Kidney glomerular epithelial cell (primary cell): ENCODE data around the gene RPP14.
A peak's percentile ranks its signal among the peaks of the same experiment; 100 is the strongest.
"Not testable (repeated sequence)": the region's sequence is repeated elsewhere in the genome, so short reads cannot be mapped to it uniquely, and the experiment has no call there.

Experiments
- DNase-seq: peaks from one replicate; lab custom pipeline; 2025; lab: John Stamatoyannopoulos, UW

Gene RPP14

DNA sequence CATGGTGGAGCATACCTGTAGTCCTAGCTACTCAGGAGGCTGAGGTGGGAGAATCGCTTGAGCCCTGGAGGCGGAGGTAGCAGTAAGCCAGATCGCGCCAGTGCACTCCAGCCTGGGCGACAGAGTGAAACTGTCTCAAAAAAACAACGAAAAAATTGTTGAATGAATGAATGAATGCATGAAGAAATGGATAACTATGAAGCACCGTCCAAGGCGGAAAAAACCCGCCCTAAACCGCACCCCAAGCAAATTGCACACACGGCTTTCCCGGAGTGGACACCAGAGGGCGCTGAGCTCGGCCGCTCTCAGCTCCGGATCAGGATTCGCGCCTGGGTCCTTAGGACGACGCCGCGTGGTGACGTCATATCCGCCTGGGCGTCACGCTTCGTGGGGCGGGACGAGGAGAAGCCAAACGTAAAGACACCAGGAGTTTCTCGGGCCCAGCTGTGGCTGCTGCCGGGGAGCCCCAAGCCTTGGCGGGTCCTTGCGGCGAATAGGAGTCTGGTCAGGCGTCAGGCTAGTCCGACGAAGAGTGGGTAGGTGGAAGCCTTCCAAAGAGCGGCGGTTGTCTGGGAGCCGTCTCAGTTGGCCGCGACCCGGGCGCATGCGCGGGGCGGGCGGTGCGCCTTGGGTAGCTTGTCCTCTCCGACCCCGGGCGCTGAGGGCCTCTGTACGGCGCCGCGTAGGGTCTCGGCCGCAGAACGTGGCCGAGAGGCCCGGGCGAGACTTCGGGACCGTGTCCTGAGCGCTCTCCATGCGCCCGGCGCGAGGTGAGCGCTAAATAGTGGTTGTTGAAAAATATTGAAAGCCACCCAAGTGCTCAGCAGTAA, at the start of gene RPP14, which contains the start of gene HTD2:
TSS of gene RPP14 (plus strand) at position 364 of the 830 bp plus-strand sequence. CDS start 4,085 bp downstream, outside the sequence.
TSS of gene HTD2 (plus strand) at position 639 of the 830 bp plus-strand sequence. CDS start 11,094 bp downstream, outside the sequence.
- peak; percentile 91 for DNase-seq

DNA sequence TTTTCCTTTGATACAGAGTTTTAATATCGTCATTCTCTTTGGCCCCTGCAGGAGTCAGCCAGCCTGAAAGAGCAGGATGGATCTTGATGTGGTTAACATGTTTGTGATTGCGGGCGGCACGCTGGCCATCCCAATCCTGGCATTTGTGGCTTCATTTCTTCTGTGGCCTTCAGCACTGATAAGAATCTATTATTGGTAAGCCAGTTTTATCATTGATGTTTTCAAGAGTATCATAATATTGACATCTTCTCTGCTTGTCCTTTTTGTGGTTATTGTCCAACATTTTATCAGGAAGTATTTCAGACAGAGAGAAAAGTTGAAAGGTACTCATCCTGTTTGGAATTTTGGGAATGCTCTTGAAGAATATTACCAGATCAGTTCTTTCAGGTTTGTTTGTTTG, 49.5 kb upstream of the RPP14 start:
- DNase-seq, result no peak

DNA sequence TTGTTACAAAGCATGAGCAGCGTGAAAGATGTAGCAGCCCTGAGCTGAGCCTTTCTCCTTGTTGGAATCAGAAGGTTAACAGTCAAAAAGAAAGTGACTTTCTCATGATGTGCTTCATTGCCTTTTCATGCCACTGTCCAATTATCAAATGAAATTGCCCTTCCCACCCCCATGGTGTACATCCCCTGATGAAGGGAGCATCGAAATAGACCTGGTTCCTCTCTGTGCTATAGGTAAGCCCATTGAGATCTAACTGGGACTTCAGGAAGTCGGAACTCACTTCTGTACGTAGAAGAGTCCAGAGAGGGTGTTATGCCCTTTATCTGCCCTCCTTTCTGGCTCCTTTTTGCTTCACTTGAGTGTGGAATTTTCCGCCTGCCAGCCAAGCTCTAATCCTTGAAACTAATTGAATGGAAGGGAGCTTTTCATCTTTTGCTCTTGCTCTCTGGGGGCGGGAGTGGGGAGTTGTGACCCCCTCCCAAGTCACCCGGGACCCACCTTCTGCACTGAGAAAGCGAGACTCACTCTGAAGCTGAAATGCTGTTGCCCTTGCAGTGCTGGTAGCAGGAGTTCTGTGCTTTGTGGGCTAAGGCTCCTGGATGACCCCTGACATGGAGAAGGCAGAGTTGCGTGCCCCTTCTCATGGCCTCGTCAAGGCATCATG, 47.5 kb upstream of the RPP14 start:
- DNase-seq, result no peak

DNA sequence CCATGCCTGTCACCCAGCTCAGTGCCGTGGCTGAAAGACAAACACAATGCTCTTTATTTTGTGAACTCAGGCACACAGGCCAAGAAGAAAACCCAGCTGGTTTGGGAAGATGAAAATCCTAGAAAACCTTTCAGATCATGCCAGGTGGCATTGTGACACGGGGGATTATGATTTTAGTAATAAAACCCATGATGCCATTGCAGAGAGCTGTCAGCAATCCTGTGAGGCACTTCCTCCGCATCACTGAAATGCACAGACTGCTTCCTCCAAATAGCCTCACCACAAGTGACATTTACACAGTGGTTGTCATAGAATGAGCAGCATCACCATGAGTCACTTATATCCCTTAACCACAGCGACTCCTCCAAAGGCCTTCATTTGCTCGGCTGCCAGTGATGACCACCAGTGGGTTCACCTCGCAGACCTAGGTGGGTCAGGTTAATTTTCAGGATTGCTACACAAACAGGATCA, 45.7 kb upstream of the RPP14 start:
- DNase-seq, result peak; percentile 51

DNA sequence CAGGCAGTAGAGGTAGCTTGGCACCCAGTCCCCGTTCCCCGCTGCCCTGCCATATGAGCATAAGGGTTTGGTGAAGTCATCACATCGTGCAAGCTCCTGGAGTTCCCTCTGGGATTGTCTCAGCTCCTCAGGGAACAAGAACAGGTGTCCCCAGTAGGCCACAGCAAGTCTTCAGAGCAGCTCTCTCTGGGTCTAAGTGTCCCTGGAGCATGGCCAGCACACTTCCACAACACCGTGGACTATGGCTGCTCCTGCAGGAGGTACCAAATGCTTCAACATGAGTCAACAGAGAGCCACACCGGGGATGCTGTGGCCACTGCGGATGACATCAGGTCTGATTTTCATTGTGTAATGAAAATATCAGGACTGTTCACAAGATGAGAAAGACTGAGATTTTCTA, 45.3 kb upstream of the RPP14 start:
- DNase-seq, result no peak

DNA sequence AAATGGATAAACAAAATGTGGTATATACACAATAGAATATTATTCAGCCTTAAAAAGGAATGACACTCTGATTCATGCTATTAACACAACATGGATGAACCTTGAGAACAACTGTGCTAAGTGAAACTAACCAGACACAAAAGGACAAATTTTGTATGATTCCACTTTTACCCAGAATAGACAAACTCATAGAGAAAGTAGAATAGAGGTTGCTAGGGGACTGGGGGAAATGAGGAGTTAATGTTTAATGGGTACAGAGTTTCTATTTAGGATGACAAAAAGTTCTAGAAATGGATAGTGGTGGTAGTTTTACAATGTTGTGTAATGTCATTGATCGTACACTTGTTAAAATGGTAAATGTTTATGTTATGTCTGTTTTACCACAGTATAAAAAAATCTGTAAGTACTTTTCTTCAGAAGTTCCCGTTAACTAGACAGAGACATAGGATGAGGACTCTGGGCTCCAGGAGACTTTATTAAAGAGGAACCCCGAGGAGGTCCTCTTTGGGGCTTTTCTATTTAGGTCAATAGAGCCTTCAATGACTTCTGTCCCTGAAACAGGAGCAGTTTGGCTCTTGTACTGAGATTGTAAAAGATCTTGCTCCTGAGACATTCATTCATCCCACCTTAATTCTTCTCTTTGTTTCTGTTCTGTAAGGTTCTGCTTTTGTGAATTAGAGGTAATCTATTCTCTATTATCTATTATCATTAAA, 43.9 kb upstream of the RPP14 start:
- DNase-seq, result no peak

DNA sequence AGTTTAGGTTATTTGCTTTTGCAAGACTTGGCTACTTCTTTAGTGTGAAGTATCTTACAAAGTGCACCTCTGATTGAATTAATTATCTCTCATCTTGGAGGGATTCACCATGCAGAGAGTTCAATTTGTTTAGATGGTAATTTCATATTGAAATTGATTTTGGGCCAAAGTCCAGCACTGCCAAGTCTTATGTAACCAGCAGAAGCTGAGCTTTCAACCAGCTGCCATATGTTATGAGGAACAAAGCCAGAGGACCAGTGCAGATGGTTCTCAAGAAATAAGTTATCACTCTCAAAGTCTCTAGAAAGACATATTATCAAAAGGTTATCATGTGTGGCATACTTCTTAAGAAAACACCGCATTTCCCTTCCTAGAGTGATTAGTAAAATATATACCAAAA, 39.5 kb upstream of the RPP14 start:
- no peak for DNase-seq

DNA sequence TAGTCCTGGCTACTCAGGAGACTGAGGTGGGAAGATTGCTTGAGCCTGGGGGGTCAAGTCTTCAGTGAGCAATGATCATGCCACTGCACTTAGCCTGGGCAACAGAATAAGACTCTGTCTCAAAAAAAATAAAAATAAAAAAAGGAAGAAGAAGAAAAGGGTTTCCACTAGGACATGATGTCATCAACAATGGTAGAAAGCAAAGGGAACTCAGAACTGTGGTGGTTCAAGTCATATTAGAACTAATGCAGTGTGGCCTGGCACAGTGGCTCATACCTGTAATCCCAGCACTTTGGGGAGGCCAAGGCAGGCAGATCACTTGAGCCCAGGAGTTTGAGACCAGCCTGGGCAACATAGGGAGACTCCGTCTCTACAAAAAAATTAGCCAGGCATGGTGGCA, 38.5 kb upstream of the RPP14 start:
- not testable (repeated sequence) for DNase-seq

DNA sequence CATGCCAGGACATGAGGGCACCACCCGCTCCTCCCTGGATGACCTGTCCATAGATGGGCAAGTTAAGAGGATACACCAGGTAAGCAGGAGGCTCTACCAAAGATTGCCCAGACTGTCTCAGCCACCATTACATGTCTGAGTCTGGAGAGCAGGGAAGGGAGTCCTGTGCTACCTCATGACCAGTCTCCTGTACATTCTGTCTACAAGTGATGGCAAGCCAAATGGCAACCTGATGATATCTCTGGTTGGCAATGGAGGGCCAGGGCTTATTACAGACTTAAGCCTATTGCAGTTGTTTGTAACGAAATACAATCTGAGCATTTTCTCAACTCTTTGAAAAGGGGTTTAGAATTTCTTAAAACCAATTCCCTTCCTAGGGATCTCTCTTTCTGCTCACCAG, 36.7 kb upstream of the RPP14 start:
- DNase-seq, result no peak

DNA sequence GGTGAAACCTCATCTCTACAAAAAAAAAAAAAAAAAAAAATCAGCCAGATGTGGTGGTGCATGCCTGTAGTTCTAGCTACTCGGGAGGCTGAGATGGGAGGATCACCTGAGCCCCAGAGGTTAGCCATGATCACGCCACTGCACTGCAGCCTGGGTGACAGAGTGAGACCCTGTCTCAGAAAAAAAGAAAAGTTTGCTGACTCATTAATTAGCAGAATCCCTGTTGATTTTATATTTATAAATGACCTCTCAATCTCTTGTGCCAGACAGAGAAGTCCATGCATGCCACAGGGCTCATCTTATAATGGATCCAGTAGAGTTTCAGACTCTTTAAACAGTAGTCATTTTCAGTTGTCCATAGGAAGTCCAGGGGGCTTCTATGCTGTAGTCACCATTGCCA, 35.6 kb upstream of the RPP14 start:
- no peak for DNase-seq

DNA sequence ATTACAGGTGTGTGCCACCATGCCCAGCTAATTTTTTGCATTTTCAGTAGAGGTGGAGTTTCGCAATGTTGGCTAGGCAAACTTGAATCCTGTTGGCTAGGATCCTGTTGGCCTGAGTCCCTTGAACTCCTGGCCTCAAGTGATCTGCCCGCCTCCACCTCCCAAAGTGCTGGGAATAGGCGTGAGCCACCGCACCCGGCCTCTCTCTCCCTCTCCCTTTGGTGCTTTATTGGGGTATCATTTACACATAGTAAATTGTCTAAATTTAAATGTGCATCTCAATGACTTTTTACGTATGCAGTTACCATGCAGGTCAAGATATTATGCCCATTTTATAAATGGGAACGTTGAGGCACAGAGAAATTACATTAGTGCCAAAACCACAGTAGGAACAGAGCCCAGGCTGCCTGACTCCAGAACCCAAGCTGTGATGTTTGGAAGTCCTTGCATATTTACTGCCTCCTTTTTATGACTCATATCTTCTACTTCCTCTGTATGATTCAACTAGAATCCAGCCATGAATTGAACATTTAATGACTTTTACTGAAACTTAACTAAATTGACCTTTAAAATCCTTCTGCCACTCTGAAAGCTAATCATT, 34.0 kb upstream of the RPP14 start:
- peak; percentile 65 for DNase-seq

DNA sequence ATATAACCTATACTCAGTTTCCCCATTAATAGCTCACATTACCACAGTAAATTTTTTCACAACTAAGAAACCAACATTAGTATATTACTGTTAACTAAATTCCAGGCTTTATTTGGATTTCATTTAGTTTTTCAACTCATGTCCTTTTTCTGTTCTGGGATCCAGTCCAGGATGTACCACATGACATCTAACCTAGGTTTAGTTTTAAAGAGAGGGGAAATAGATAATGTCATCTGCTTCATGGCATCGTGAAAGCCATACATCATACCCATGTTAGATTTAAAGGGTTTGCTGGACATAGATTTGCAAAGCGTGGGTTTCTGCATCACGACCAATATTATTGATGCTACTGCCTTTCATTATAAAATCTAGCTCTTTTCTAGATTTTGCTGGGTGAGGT, 33.2 kb upstream of the RPP14 start:
- no peak for DNase-seq

DNA sequence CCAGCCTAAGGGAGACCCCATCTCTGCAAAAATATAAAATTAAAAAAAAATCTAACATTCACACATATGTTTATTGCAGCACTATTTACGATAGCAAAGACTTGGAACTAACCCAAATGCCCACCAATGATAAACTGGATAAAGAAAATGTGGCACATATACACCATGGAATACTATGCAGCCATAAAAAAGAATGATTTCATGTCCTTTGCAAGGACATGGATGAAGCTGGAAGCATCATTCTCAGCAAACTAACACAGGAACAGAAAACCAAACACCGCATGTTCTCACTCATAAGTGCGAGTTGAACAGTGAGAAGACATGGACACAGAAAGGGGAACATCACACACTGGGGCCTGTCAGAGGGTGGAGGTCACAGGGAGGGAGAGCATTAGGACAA, 32.7 kb upstream of the RPP14 start:
- DNase-seq, result not testable (repeated sequence)

DNA sequence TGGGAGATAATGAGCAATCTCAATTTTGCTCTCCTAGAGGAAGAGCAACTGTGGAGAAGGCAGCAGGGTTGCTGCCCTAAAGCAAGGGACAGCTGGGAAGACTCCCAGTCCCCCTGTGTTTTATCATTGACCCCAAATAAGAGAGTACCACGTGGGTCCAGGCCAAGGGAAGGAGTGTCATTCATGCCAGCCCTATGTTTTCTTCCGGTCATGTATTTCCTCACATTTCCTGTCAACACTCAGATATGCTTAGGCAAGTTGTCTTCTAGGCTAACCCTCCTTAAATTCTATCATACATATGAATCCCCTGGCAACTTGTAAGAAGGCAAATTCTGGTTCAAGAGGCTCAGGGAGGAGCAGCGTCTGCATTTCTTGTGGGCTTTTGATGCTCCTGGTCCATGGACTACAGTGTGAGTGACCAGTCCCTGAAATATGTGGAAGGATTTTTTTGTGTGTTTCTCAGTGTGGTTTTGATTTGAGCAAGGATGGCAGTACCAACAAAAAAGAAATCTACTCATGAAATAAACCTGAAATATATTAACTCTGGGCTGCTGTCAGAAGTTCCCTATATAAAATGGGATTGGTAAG, 31.9 kb upstream of the RPP14 start:
- DNase-seq, result no peak

DNA sequence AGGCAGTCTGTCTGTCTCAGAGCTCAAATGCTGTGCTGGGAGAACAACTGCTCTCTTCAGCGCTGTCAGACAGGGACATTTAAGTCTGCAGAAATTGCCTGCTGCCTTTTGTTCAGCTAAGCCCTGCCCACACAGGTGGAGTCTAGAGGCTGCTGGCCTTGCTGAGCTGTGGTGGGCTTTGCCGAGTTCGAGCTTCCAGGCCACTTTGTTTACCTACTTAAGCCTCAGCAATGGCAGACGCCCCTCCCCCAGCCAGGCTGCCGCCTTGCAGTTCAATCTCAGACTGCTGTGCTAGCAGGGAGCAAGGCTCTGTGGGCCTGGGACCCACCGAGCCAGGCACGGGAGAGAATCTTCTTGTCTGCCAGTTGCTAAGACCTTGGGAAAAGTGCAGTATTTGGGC, 25.0 kb upstream of the RPP14 start:
- no peak for DNase-seq

DNA sequence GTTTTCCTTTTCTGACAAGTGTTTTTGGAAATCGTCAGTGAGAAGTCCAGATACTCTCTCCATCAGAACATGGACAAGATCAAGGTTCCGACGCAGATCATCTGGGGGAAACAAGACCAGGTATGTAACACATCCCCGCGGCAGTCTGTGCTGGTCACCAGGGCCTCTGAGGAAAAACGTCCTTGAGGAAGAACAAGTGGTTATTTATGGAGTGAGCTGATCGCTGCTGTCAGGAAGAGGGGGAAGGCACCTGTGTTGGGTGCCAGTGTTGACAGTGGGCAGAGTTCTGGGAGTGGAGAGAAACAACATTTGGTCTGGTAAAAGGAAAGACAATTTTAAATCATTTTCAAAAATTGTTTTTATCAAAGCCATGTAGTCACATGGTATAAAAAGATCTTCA, 20.7 kb upstream of the RPP14 start:
- no peak for DNase-seq

DNA sequence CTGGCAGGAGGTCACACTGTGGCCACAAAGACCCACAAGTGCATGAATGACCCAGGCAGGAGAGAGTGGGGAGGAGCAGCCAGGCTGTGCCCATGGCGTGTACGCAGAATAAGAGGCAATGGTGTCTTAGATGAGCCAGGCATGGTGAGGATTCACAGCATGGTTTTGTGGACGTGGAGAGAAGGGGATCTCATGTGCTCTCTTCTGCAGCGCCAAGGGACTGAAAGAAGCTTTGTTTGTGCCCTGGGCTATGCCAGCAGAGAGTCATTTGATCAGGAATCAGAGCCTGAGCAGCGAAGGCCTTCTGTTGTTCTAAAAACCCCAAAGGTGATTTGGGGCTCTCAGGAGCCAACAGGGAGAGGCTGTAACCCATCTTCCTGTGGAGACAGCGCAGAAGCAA, 18.7 kb upstream of the RPP14 start:
- no peak for DNase-seq

DNA sequence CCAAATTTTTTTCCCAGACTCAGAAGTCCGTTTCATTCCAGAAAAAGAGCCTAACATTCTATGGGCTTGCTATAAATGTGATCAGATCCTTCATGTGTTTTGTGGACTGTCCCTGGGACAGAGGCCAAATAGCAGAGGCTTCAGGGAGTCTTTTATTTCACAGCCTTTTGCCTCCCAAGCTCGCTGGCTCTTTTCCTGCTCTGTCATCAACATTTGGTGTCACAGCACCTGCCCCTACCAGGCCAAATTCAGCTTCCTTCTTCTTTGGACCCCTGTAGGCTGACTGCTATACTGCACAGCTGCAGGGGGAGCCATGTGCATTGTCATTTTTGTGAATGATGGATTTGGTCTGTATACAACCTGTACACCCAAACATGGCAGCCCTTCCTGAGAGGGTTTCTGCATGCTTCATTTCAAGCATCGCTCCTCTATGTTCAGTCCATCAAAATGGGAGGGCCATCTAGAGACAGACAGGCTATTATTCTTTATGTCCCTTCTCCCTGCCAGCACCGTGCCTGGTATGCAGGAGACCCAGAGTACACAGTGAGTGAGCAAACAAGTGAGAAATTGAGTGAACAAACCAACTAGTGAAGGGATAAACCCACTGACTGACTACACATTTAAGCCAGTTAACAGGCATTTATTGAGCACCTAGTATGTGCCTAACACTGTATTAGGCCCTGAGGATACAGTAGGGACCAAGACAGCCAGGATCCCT, 17.9 kb upstream of the RPP14 start:
- DNase-seq, result no peak

DNA sequence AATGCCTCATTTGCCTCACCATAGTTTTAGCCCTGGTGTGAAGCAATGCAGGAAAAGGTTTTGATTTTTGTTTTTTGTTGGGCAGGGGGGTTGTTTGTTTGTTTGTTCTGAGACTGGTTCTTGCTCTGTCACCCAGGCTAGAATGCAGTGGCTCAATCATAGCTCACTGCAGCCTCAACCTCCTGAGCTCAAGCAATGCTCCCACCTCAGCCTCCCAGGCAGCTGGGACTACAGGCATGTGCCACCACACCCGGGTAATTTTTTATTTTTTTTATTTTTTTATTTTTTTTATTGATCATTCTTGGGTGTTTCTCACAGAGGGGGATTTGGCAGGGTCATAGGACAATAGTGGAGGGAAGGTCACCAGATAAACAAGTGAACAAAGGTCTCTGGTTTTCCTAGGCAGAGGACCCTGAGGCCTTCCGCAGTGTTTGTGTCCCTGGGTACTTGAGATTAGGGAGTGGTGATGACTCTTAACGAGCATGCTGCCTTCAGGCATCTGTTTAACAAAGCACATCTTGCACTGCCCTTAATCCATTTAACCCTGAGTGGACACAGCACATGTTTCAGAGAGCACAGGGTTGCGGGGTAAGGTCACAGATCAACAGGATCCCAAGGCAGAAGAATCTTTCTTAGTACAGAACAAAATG, 17.0 kb upstream of the RPP14 start:
- DNase-seq, result not testable (repeated sequence)

DNA sequence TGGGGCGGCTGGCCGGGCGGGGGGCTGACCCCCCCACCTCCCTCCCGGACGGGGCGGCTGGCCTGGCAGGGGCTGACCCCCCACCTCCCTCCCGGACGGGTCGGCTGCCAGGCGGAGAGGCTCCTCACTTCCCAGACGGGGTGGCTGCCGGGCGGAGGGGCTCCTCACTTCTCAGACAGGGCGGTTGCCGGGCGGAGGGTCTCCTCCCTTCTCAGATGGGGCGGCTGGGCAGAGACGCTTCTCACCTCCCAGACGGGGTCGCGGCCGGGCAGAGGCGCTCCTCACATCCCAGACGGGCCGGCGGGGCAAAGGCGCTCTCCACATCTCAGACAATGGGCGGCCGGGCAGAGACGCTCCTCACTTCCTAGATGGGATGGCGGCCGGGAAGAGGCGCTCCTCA, 15.6 kb upstream of the RPP14 start:
- not testable (repeated sequence) for DNase-seq
